NB4 (cell line): ENCODE measurements around the gene C19orf73.
"Not testable (repeated sequence)": the region's sequence is repeated elsewhere in the genome, so short reads cannot be mapped to it uniquely, and the experiment has no call there.

Source experiments
- CTCF ChIP-seq: IDR thresholded peaks from one replicate; pipeline ENCODE4 v1.5.1; 2012; ENCODE audit warnings: low read depth, low read length
- MAX ChIP-seq: IDR thresholded peaks from 2 replicates; pipeline ENCODE4 v1.6.1; 2011; ENCODE audit warnings: low read depth, low read length
- MYC ChIP-seq: IDR thresholded peaks from 2 replicates; pipeline ENCODE4 v1.6.1; 2011; ENCODE audit warnings: low read depth, low read length
- POLR2A ChIP-seq: IDR thresholded peaks from 2 replicates; pipeline ENCODE4 v1.6.1; 2011; ENCODE audit warnings: mild to moderate bottlenecking; ENCODE audit not compliant: insufficient read length; ENCODE audit errors: extremely low read depth

- TF ChIP-seq POLR2A, CTCF, MAX, MYC: not testable (repeated sequence)
Measured at GRCh38 chr19:49127225-49127624, 8.3 kb upstream of the C19orf73 start.
